SU-DHL-6 (cell line): ENCODE measurements around the gene REEP3.

Source experiments
- CTCF ChIP-seq: fragments of 200-600 bp; sonication (generic); IDR thresholded peaks from one replicate; pipeline ENCODE4 v1.5.1; 2017; ENCODE audit warnings: antibody characterized with exemption, mild to moderate bottlenecking, low read length, moderate library complexity; ENCODE audit not compliant: insufficient read depth, poor library complexity, severe bottlenecking
- EZH2phosphoT487 ChIP-seq: fragments of 200-600 bp; sonication (generic), shearing (Covaris generic); conservative IDR thresholded peaks from 2 replicates; pipeline ENCODE4 v1.6.1; 2018; ENCODE audit warnings: mild to moderate bottlenecking, antibody characterized with exemption, low read length, moderate library complexity, mixed read lengths

GRCh38 chr10:63561341-63561740, 40.1 kb downstream of the REEP3 start:
- TF ChIP-seq CTCF (no peak), EZH2phosphoT487 (no peak)
